ENCODE data around the gene RPE. TPM values are rescaled to one million over a fixed set of nuclear protein-coding genes. Genes with fewer than 3 reads are reported as not detected.

The RPE gene
- total and polyA plus RNA-seq, 9 donors, result 16.8 to 54.8 (median 38.2) TPM

DNA sequence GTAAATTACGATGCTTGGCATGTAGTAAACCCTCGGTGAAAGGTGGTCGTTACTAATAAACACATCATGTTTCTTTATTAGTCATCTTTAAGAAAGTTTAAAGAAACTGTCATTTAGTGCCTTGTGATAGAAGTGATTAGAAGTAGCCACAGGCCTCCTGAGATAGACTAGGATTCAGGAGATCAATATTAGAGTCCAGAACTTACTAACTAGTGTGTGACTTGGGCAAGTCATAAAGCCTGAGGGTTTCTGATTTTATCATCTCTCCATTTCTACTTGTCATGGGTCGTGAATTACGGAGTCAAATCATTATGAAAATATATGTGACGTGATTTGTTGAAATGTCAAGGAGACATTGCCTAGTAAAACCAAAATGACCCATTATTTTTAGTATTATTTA is 6.7 kb downstream of the RPE start:
- Histone ChIP-seq H3K27me3 (no peaks in the 10 kb centered on the region), H3K27ac (no peak overlapping the region), H3K9me3 (no peaks in the 10 kb centered on the region), H3K36me3 (no peaks in the 10 kb centered on the region), H3K4me3 (no peak overlapping the region), H3K4me1 (ENCODE audit: insufficient read depth) (peaks cover 4% of the 10 kb centered on the region)
- 76 to 78% (median 77%) methylated on average over 6 of the region's 6 CpGs for WGBS, 3 donors
- no peak for DNase-seq
- TF ChIP-seq, protein P1, sequence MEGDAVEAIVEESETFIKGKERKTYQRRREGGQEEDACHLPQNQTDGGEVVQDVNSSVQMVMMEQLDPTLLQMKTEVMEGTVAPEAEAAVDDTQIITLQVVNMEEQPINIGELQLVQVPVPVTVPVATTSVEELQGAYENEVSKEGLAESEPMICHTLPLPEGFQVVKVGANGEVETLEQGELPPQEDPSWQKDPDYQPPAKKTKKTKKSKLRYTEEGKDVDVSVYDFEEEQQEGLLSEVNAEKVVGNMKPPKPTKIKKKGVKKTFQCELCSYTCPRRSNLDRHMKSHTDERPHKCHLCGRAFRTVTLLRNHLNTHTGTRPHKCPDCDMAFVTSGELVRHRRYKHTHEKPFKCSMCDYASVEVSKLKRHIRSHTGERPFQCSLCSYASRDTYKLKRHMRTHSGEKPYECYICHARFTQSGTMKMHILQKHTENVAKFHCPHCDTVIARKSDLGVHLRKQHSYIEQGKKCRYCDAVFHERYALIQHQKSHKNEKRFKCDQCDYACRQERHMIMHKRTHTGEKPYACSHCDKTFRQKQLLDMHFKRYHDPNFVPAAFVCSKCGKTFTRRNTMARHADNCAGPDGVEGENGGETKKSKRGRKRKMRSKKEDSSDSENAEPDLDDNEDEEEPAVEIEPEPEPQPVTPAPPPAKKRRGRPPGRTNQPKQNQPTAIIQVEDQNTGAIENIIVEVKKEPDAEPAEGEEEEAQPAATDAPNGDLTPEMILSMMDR (IDR thresholded peaks at IDR 0.05), result no peak
- TF ChIP-seq EP300 (IDR thresholded peaks at IDR 0.05), result no peak
- no peak for TF ChIP-seq POLR2A (IDR thresholded peaks at IDR 0.05)
- intact Hi-C loops (cut with DNase I), result loop anchor here in 1 of 4 donors (10.0 kb wide), 1 partner anchor 186 kb away; no protein-coding TSS in a partner anchor

DNA sequence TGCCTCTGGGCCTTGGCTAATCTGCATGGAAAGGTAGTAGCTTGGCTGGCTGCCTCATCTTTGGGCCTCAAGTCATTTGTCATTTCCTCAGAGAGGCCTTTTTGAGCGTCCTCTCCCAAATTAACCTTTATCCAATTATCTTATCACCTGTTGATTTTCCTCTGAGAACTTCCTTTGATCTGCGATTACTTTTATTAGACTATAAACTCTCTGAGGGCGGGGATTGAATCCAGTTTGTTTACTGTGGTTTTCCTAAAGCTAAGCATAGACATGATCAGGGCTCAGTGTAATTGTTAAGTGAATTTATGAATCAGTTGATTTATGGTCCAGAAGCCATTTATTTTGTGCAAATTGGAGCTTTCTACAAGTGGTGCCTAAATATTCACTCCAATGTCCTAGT is 7.5 kb downstream of the RPE start:
- DNase-seq, result no peak
- Histone ChIP-seq H3K36me3 (no peaks in the 10 kb centered on the region), H3K4me1 (ENCODE audit: insufficient read depth) (peaks cover 3% of the 10 kb centered on the region), H3K27ac (no peak overlapping the region), H3K4me3 (no peak overlapping the region), H3K9me3 (no peaks in the 10 kb centered on the region), H3K27me3 (no peaks in the 10 kb centered on the region)
- TF ChIP-seq POLR2A (IDR thresholded peaks at IDR 0.05), result no peak
- WGBS, 3 donors, result 87 to 88% (median 87%) methylated on average over 3 of the region's 3 CpGs
- intact Hi-C loops (cut with DNase I), result loop anchor here in 1 of 4 donors (10.0 kb wide), 1 partner anchor 185 kb away; no protein-coding TSS in a partner anchor

DNA sequence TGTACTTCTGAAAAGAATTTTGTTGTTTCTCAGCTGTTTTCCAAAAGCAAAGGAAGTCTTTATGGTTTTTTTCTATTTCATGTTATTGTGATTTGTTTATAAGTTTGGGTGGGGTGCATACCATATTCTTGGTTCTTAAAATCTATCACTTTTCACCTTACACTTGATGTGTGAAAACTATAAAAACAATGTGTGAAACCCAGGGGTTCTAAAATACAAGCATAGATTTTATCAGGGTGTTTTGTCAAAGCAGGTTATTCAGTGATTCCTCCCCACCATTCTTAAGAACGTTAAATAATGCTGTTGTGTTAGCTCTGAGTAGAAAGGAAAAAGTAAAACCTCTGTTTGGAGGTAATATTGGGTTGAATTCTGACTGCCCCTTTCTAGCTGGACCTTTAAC is 17.7 kb downstream of the RPE start:
- no peak overlapping the region for H3K4me3 ChIP-seq
- intact Hi-C loops (cut with DNase I), result no loop called here
- WGBS, 3 donors, result 47 to 63% (median 53%) methylated on average over 1 of the region's 1 CpG
- DNase-seq, result no peak
- H3K27ac ChIP-seq, result no peak overlapping the region
- no peaks in the 10 kb centered on the region for H3K9me3 ChIP-seq
- H3K36me3 ChIP-seq, result no peaks in the 10 kb centered on the region
- no peaks in the 10 kb centered on the region for H3K27me3 ChIP-seq
- no peak for TF ChIP-seq POLR2A (IDR thresholded peaks at IDR 0.05)
- H3K4me1 ChIP-seq (ENCODE audit: insufficient read depth), result no peaks in the 10 kb centered on the region

DNA sequence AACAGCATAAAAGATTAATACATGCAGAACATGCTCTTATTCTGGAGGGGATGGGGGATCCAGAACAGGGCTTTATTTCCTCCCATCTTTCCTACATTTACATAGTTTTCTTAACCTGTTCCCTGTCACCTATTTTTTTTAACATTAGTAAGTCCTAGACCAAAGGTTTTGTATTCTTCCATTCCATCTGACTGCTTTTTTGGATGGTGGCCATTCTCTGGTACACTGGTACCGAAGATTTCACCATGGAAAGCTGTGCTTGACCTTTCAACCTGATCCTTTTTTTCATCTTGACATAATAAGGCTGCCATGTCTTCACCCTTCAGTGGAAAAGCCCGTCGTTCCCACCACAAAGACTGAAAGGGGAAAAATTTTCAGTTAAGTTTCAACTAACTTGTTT is 20.4 kb downstream of the RPE start:
- Histone ChIP-seq H3K27me3 (no peaks in the 10 kb centered on the region), H3K27ac (no peak overlapping the region), H3K4me3 (no peak overlapping the region), H3K36me3 (no peaks in the 10 kb centered on the region), H3K9me3 (no peaks in the 10 kb centered on the region), H3K4me1 (ENCODE audit: insufficient read depth) (no peaks in the 10 kb centered on the region)
- WGBS, 3 donors, result 86 to 92% (median 91%) methylated on average over 3 of the region's 3 CpGs
- TF ChIP-seq EP300 (IDR thresholded peaks at IDR 0.05) (no peak), POLR2A (IDR thresholded peaks at IDR 0.05) (no peak)
- TF ChIP-seq, protein P1 (IDR thresholded peaks at IDR 0.05), result no peak
- no peak for DNase-seq
- intact Hi-C loops (cut with DNase I), result no loop called here

DNA sequence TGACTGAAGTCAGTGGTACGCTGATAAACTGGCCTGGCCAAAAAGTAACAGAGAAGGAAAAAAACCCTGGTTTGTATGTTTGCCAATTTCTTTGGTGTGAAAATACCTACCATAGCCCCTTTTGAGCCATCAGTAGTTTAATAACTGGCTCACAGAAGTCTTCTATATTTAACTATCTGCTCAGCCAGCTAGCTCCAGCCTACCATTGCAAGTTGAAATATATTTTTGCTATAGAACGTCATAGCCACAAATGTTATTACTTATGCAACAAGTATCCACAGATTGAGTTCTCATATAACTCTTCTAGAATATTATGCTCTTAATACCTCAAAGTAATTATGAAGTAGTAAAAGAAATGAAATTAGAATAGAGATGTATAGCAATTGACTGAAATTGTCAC is 25.2 kb downstream of the RPE start:
- no peak for DNase-seq
- WGBS, 3 donors, result 82 to 91% (median 86%) methylated on average over 2 of the region's 2 CpGs

More for the DNA sequence above, 25.2 kb downstream of the RPE start:
- H3K36me3 ChIP-seq, result no peaks in the 10 kb centered on the region
- no peak for TF ChIP-seq EP300 (IDR thresholded peaks at IDR 0.05)
- no peak for TF ChIP-seq POLR2A (IDR thresholded peaks at IDR 0.05)
- TF ChIP-seq, protein P1 (IDR thresholded peaks at IDR 0.05), result no peak
- no peaks in the 10 kb centered on the region for H3K4me1 ChIP-seq (ENCODE audit: insufficient read depth)
- no peak overlapping the region for H3K4me3 ChIP-seq
- no peaks in the 10 kb centered on the region for H3K9me3 ChIP-seq
- H3K27ac ChIP-seq, result no peak overlapping the region
- no peaks in the 10 kb centered on the region for H3K27me3 ChIP-seq
- intact Hi-C loops (cut with DNase I), result no loop called here
